Duodenal mucosa (tissue), 2 donors: Measurements from ENCODE around the gene SUN5.

Experiments used
- H3K27ac ChIP-seq: one replicate; pipeline ENCODE4 v1.7.0; 2013; ENCODE audit warnings: low read depth, low read length
- H3K27me3 ChIP-seq, 2 donors: one replicate each; pipeline ENCODE4 v1.7.0; 2013; ENCODE audit warnings: low read length in 2 of 2, control low read depth in 1 of 2; ENCODE audit not compliant: insufficient read depth in 2 of 2, control insufficient read depth in 1 of 2
- H3K36me3 ChIP-seq, 2 donors: one replicate each; pipeline ENCODE4 v1.7.0; 2013; ENCODE audit warnings: low read length in 2 of 2, control low read depth in 1 of 2; ENCODE audit not compliant: insufficient read depth in 2 of 2, control insufficient read depth in 1 of 2
- H3K4me1 ChIP-seq, 2 donors: one replicate each; pipeline ENCODE4 v1.7.0; 2013; ENCODE audit warnings: low read length in 2 of 2, control low read depth in 1 of 2; ENCODE audit not compliant: insufficient read depth in 2 of 2, control insufficient read depth in 1 of 2
- H3K4me3 ChIP-seq, 2 donors: one replicate each; pipeline ENCODE4 v1.7.0; 2013; ENCODE audit warnings: low read length in 2 of 2, low read depth in 1 of 2
- H3K9ac ChIP-seq, 2 donors: one replicate each; pipeline ENCODE4 v1.7.0; 2013; ENCODE audit warnings: low read length in 2 of 2, low read depth in 1 of 2
- H3K9me3 ChIP-seq, 2 donors: one replicate each; pipeline ENCODE4 v1.7.0; 2013; ENCODE audit warnings: low read length in 2 of 2, control low read depth in 1 of 2; ENCODE audit not compliant: control insufficient read depth in 1 of 2

The SUN5 gene

GRCh38 chr20:32991383-32991782 lies 12.8 kb downstream of the SUN5 start:
- Histone ChIP-seq H3K27me3 (no peaks in the 10 kb centered on the region), H3K4me3 (no peak overlapping the region)

DNA sequence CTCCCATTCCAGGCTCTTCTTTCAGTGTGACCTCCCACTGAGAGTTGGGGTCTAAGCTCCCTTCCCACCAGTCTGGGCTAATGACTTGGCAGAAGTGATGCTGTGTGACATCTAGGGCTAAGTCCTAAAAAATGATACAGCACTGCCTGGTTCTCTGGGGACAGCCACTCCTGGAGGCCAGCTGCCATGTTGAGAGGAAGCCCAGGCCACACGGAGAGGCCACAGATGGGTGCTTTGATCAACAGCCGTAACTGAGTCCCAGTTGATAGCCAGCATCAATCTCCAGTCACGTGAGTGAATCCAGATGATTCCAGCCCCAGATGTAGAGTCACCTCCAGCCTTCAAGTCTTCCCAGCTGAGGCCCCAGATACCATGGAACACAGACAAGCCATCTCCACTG lies 13.8 kb downstream of the SUN5 start:
- Histone ChIP-seq H3K27ac (no peak overlapping the region), H3K27me3 (no peaks in the 10 kb centered on the region), H3K9me3 (no peaks in the 10 kb centered on the region), H3K4me3 (no peak overlapping the region), H3K4me1 (no peaks in the 10 kb centered on the region), H3K36me3 (no peaks in the 10 kb centered on the region), H3K9ac (no peak overlapping the region)

More at GRCh38 chr20:32991383-32991782, 12.8 kb downstream of the SUN5 start:
- Histone ChIP-seq H3K36me3 (no peaks in the 10 kb centered on the region), H3K4me1 (no peaks in the 10 kb centered on the region), H3K9me3 (no peaks in the 10 kb centered on the region), H3K27ac (no peak overlapping the region), H3K9ac (no peak overlapping the region)

DNA sequence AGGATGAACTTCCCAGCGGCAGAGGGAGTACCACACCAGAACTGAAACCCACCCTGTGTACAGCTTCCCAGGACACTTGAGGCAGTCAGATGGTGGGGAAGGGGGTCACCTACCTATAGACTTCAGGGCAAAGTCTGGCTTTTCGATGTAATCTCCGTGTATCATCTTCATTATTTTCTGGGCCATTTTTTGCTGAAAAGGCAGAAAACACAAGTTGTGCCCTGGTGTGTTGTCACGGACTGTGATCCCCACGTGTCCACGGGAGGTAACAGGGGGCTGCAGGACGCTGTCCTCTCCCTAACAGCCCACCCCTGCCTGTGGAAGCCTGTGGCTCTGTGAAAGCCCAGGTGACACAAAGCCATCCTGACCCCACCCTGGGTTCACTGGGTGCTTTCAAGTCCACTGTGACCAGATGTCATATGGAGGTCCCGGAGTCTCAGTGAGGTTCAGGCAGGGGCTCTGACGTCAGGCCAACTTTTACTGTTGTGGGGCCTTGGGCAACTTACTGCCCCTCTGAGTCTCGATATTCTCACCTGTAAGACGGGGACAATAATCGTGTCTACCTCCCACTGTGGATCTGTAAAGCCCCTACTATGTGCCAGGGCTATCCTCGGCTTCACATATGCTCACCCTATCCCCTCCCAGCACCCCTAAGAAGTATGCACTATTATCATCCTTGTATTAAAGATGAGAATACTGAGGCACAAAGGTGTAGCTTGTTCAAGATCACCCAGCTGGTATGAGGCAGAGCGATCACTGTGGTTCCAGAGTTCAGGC lies 14.5 kb downstream of the SUN5 start:
- no peaks in the 10 kb centered on the region for H3K36me3 ChIP-seq
- no peak overlapping the region for H3K27ac ChIP-seq
- no peak overlapping the region for H3K4me3 ChIP-seq
- H3K4me1 ChIP-seq: no peaks in the 10 kb centered on the region
- no peak overlapping the region for H3K9ac ChIP-seq
- H3K9me3 ChIP-seq: no peaks in the 10 kb centered on the region
- no peaks in the 10 kb centered on the region for H3K27me3 ChIP-seq

GRCh38 chr20:32988008-32988407 lies 16.2 kb downstream of the SUN5 start:
- Histone ChIP-seq H3K27me3 (no peaks in the 10 kb centered on the region), H3K9me3 (no peaks in the 10 kb centered on the region), H3K36me3 (no peaks in the 10 kb centered on the region), H3K4me3 (no peak overlapping the region), H3K9ac (no peak overlapping the region), H3K4me1 (no peaks in the 10 kb centered on the region), H3K27ac (no peak overlapping the region)

- Histone ChIP-seq H3K4me3 (no peak overlapping the region), H3K27me3 (no peaks in the 10 kb centered on the region), H3K9ac (no peak overlapping the region), H3K27ac (no peak overlapping the region), H3K9me3 (no peaks in the 10 kb centered on the region), H3K4me1 (no peaks in the 10 kb centered on the region), H3K36me3 (no peaks in the 10 kb centered on the region)
Measured at GRCh38 chr20:32987044-32987825, 17.0 kb downstream of the SUN5 start.

- no peaks in the 10 kb centered on the region for H3K4me1 ChIP-seq
- no peak overlapping the region for H3K27ac ChIP-seq
- no peaks in the 10 kb centered on the region for H3K27me3 ChIP-seq
- no peaks in the 10 kb centered on the region for H3K9me3 ChIP-seq
- H3K9ac ChIP-seq: no peak overlapping the region
- no peaks in the 10 kb centered on the region for H3K36me3 ChIP-seq
- no peak overlapping the region for H3K4me3 ChIP-seq
Measured at GRCh38 chr20:32986331-32986966, 17.8 kb downstream of the SUN5 start.

DNA sequence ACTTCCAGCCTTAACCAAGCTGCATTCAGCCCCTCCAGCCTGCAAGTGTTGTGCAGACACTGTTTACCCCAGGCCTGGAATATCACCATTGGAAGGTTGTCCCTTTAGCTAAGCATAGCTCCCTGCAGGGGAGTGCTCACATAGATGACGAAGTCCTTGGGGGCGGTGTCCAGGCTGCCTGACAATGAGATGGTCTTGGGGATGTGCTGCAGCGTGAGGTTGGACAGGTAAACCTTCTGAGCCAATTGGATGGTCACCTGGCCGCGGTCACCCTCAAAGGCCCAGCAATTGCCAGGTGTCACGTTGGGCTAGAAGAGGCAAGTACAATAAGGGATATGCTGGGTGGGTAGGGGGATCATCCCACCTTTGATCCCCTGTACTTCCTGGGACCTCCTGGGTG lies 18.6 kb downstream of the SUN5 start:
- no peaks in the 10 kb centered on the region for H3K4me1 ChIP-seq
- H3K4me3 ChIP-seq: no peak overlapping the region
- H3K9me3 ChIP-seq: no peaks in the 10 kb centered on the region
- H3K36me3 ChIP-seq: no peaks in the 10 kb centered on the region
- no peak overlapping the region for H3K9ac ChIP-seq
- no peaks in the 10 kb centered on the region for H3K27me3 ChIP-seq
- H3K27ac ChIP-seq: no peak overlapping the region

DNA sequence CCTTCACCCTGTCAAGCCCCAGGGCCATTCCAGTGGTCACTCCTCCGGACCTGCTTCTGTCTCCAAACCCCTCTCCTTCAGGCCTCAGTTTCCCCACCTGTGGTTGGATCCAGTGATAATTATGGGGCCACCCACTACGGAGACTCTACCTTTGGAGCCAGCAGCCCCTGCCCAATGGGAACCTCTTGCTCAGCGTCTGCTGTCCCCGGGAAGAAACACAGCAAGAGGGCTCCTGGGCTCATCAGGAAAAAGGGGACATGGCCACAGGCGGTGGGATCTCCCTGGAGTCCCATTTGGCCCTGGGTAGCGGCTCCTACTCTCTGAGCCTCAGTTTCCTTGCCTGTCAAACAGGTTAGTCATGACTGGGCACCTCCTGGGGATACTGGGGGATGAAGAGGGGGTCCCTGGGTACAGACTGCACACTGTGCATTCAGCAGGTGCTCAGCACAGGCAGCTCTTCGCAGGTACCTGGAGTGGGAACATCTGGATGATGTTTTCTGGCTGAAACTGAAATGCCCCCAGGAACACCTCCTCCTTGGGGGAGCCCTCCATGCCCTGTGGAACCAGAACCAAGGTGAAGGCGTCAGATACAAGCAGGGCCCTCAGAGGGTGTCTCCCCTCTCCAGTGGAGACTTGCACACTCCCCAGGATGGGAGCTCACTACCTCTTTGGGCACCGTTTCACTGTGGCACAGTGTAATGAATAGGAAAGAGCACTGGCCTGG lies 19.4 kb downstream of the SUN5 start:
- H3K27ac ChIP-seq: no peak overlapping the region
- H3K9me3 ChIP-seq: no peaks in the 10 kb centered on the region
- no peaks in the 10 kb centered on the region for H3K27me3 ChIP-seq
- no peaks in the 10 kb centered on the region for H3K36me3 ChIP-seq
- H3K4me1 ChIP-seq: no peaks in the 10 kb centered on the region
- H3K4me3 ChIP-seq: no peak overlapping the region
- H3K9ac ChIP-seq: no peak overlapping the region

DNA sequence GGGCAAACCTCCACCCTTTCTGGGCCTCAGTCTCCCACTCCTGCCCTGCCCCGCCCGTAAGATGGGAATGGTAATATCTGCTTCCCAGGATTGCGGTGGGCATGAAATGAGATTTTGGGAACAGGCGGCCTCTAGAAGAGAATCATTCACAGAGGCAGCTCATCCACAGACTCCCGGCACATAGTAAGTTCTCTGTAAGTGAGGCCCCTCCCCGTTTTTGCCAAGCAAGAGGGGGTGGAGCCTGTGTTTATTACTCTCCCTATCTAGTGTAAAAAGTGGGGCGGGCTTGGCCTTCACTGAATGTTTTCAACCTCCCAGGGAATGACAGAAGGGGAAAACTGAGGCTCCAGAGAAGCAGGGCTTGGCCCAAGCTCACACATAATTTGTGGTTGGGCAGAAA lies 20.0 kb downstream of the SUN5 start:
- Histone ChIP-seq H3K27ac (no peak overlapping the region), H3K27me3 (no peaks in the 10 kb centered on the region), H3K4me3 (no peak overlapping the region), H3K4me1 (no peaks in the 10 kb centered on the region), H3K36me3 (no peaks in the 10 kb centered on the region), H3K9me3 (no peaks in the 10 kb centered on the region), H3K9ac (no peak overlapping the region)
